GM12801 (cell line): ENCODE results near the gene DNM1L.

Source experiments
- TF ChIP-seq, protein P1 (sequence below): IDR thresholded peaks from one replicate; pipeline ENCODE4 v1.5.1; 2011; ENCODE audit warnings: control low read depth; ENCODE audit not compliant: insufficient read length; ENCODE audit errors: extremely low read depth

Gene DNM1L

DNA sequence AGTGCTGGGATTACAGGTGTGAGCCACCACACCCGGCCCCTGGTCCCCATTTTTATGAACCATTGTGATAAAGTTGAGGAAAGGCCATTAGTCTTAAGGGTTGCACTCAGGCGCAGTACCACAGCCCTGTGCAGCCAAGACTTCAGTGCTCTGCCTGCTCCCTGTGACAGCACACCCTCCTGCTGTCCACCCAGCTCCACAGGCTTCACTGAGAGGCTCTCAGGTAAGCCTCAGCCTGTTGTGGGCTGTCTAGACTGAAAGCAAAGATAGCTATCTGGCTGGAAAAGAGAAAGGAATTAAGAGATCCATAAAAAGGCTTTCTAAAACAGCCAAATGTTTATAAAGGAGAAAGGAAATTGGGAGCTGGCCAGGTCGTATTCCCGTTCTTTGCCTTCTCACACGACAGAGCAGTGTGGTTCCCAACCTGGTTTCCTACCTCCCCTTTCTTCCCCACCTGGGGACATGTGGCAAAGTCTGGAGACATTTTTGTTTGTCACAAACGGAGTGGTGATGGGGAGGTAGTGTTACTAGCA, 19.1 kb upstream of the DNM1L start:
- TF ChIP-seq, protein P1, sequence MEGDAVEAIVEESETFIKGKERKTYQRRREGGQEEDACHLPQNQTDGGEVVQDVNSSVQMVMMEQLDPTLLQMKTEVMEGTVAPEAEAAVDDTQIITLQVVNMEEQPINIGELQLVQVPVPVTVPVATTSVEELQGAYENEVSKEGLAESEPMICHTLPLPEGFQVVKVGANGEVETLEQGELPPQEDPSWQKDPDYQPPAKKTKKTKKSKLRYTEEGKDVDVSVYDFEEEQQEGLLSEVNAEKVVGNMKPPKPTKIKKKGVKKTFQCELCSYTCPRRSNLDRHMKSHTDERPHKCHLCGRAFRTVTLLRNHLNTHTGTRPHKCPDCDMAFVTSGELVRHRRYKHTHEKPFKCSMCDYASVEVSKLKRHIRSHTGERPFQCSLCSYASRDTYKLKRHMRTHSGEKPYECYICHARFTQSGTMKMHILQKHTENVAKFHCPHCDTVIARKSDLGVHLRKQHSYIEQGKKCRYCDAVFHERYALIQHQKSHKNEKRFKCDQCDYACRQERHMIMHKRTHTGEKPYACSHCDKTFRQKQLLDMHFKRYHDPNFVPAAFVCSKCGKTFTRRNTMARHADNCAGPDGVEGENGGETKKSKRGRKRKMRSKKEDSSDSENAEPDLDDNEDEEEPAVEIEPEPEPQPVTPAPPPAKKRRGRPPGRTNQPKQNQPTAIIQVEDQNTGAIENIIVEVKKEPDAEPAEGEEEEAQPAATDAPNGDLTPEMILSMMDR = no peak

- TF ChIP-seq, protein P1 = no peak
Observed at GRCh38 chr12:32661706-32662105, 17.4 kb upstream of the DNM1L start.

DNA sequence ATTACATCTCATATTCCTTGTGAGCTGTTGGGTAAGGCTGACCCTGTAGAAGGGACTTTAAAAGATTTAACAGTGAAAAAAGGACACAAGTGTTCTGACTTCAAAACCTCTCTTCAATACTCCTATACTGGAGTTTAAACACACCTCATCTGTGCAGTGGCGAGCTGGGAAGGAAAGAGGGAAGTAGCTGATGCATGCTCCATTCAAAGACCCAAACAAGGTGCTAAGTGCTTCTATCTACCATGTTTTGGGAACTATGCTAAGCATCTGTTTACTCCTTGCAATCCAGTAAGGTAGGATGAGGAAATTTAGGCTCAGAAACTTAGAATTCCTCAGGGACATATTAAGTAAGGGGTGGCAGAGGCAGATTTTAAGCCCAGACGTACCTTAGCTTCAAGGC, 16.4 kb upstream of the DNM1L start:
- TF ChIP-seq, protein P1 = no peak

GRCh38 chr12:32666018-32666417, 13.1 kb upstream of the DNM1L start:
- TF ChIP-seq, protein P1 = no peak

- TF ChIP-seq, protein P1 = no peak
Observed at GRCh38 chr12:32669584-32669983, 9.5 kb upstream of the DNM1L start.

GRCh38 chr12:32671930-32672780, 6.9 kb upstream of the DNM1L start:
- TF ChIP-seq, protein P1 = no peak

- TF ChIP-seq, protein P1 = no peak
Observed at GRCh38 chr12:32679920-32680237, 778 bp downstream of the DNM1L start.
